LoVo (cell line): Measurements from ENCODE around the gene SIPA1L3.

Source experiments
- DNase-seq: peaks from one replicate; pipeline ENCODE4 v3.0.0-alpha.2; 2016; ENCODE audit warnings: low spot score

The SIPA1L3 gene

DNA sequence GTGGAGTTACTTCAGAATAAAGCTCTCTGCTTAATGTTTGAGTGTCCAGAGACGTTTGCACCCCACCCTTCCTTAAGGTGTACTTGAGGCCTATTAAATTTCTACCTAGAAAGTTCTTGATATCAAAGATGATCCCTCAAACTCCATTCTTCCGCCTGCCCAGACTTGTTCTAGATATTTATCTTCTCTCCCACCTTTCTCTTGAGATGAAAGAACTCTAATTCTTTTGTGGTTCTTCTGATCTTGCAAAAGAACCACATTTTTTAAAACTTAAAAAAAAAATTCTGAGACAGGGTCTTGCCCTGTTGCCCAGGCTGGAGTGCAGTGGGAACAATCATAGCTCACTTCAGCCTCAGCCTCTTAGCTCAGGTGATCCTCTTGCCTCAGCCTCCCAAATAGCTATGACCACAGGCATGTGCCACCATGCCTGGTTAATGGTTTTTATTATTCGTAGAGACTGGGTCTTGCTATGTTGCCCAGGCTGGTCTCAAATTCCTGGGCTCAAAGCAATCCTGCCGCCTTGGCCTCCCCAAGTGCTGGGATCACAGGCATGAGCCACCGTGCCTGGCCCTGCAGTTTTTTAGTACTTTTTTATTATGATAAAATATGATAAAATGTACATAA, 94.3 kb downstream of the SIPA1L3 start:
- DNase-seq = no peak

DNA sequence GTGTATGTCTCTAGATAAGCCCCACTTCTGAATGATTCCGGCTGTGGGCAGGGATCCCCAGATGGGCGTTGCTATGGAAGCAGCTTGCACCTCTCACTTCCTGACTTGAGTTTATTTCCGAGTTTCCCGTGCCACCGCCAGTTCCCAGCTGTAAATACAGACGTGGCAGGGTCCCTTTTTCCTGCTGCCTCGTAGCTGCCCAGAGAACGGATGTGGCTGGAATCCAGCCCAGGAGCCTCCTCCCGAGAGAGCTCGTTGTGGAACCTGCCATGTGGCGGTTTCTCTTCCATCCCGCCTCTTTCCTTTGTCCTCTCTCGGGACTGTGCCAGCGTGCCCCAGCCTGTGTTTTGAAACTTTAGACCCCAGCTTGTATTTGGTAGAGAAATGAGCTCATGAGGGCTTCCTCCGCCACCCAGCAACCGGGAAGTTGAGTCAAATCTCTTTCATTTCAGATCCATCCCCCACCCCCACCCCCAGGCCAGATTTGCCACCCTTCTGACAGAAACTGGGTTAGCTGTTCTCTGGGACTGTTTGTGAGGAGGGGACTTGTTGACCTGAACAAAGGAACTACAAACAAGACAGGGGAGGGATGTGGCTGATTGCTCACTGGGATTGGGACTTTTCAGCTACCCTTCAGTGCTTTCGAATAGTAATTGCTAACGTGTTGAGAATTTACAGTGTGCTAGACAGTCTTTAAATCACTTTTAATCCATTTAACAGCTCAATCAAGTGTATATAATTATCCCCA, 96.6 kb downstream of the SIPA1L3 start:
- no peak for DNase-seq

DNA sequence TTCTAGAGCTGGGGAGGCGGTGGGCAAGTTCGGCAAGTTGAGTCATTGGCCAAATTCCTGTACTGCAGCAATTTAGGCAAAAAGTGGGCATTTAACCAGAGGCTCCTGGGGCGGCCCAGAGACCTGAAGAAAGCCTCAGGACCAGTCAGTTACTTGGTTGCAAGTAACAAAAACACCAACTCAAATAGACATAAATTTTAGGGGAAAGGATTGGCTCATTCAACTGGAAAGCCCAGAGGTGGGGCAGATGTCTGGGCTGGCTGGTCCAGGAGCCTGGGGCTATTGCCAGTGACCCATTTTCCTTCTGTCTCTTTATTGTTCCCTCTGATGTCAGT, 97.1 kb downstream of the SIPA1L3 start:
- DNase-seq = no peak

DNA sequence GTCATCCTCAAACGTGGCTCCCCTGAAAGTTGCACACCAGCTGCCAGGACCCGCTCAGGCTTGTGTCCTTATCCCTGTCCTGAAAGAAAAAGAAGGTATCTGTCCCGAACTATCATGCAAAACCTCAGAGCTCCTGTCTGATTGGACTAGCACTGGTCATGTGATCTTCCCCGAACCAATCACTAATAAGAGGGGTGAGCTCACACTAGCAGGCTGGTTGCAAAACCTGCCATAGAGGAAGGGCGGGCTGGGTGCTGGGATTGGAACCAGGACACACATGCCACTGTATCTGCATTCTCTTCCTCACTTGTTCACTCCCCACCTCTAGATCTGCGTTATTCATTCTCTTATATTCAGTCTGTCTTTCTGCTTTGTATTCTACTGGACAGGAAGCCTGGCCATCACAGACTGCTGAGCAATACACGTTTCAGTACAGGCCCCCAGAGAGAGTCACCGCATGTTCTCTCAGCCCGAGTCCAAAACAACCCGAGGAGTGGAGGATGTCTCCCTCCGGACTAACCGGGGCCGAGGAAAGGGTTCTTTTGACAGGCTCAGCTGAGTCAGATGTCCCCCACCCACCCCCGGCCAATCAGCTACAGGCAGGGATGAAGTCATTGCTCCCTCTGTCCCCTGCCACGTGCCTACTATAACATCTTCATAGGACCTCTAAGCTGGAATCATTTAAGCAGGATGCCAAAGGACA, 97.7 kb downstream of the SIPA1L3 start:
- DNase-seq = no peak

DNA sequence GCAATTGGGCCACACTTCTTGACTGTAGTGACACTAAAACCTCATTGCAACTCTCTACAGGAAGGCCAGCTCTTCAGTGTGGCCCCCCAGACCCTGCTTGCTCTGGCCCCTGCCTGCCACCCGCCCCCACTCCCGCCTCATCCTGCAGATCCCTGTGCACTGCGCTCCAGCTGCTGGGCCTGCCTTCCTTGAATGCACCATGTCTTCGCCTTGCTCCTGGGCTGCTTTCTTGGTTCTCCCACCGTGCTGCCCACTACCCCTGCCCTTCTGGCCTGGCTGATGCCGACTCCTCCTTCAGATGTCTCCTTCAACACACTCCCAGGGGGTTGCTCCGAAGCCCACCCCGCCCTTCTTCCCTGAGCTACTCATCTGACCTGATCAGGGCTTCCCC, 98.2 kb downstream of the SIPA1L3 start:
- no peak for DNase-seq

DNA sequence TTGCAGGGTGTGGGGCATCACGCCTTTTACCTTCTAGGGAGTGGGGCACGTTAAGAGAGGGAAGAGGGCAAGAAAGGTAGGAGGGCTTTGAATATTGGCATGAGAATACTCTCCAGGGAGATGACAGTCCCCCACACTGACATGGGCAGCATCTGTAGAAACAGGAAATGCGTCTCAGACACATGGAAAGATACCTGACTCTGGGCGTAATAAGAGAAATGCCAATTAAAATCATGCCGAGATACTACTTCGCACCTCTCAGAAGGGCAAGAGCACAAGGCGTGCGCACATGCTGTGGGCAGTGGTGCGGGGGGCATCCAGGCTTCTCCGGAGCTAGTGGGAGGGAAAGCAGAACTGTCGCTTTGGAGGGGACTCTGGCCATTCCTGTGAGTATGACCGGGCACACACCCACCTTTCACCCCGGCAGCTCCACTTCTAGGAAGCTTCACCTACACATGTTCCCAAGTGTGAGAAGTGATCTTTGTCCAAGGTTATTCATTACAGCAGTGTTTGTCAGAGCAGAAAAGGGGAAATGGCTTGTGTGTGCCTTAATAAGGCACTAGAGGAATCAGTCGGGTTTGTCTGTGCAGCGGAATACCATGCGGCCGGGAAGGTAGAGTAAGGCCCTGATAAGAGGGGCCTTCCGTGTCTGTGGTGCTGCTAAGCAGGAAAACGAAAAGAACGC, 99.5 kb downstream of the SIPA1L3 start:
- DNase-seq = no peak

DNA sequence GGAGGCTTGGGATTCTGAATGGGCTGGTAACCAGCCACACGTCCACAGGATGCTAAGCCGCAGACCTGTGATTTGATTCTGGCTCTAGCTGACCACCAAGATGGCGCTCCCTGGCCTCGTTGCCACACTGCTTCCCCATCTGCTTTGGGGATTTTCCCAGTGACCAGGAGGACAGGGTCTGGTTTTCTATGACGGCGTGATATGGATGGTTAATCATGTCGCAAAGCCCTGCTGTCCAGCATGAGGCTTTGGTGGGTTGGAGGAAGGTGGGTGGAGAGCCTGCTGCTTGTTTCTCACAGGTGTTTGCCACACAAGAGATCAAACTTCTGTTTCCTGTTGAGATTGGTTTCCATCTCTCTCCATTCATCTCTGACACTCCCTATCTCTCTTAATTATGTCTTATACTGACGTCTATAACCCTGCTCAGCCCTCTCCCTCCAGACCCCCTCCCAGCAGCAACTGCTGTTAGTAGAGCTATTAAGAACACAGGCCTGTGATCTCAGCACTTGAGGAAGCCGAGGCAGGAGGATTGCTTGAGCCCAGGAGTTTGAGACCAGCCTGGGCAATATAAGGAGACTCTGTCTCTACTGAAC, 102.7 kb downstream of the SIPA1L3 start:
- no peak for DNase-seq

DNA sequence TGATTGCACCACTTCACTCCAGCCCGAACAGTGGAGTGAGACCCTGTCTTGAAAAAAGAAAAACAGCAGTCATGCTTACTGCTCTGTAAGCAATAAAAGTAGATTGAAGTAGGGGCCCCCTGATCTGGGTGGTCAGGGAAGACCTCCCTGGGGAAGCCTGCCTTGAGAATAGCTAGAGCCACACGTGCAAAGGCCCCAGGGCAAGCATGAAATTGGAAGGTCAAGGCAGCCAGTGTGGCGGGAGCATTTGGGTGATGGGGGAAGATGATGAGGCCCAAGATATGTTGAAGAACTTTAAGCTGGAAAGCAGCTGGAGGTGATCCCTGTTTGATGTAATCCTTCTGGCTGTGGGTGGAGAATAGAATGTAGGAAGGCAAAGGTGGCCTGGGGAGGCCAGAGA, 104.4 kb downstream of the SIPA1L3 start:
- DNase-seq = no peak

DNA sequence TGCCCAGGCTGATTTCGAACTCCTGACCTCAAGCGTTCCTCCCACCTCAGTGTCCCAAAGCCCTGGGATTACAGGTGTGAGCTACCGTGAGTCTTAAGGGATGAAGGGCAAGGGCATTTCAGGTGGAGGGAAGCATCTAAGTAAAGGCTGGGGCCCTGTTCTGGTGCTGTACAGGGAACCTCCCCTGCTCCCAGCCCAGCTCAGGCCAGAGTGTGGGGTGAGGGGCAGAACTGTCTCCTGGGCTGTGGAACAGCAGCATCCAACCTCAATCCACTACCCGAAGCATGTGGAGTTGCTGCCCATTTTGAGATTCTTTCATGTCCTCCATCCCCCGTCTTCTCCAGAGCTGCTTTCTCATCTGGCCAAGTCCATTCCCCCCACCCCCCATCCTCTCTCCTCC, 105.3 kb downstream of the SIPA1L3 start:
- DNase-seq = no peak

DNA sequence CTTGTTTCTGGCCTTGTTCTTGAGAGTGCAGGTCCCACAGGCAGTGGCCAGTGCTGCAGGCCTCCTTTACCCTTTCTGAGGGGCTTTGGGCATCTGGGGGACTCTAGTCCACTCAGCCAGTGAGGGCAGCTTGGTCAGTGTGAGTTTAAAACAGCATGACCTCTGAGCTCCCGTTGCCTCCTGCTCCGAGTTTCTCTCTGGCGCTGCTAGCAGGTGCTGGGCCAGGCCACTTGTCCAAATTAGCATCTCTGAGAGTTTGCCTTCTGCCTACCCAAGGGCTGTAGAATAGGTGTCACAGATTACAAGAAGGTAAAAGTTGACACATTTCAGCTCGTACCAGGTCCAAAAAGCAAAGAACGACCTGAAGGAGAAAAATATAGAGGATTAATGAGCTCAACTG, 105.9 kb downstream of the SIPA1L3 start:
- no peak for DNase-seq

DNA sequence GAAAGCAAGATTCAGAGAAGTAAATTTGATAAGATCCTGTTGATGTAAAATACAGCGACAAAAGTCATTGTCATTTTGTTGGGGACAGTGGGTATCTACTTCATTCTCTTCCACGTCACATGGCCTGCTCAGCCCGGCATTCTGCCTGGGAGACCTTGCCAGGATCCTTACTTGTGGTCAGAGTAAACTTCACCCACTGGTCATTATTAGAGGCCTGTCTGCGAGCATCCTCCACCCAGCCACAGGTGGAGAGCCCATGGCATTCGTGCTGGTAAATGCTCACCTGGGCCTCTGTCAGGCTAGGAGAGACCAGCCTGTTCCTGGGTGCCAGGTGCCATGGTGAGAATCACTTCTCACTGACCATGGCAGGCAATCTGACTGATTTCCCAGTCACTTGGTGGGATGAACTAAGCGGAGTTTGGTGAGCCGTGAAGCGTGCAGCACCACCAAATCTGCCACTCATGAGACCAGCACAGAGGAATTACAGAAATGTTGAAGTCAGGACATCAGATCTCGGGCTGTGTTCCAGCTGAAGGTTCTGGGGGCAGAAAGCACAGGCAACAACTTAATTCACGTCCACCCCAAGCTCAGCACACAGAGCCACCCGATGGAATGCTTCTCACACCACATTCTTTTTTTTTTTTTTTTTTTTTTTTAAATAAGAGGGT, 107.0 kb downstream of the SIPA1L3 start:
- DNase-seq = no peak

DNA sequence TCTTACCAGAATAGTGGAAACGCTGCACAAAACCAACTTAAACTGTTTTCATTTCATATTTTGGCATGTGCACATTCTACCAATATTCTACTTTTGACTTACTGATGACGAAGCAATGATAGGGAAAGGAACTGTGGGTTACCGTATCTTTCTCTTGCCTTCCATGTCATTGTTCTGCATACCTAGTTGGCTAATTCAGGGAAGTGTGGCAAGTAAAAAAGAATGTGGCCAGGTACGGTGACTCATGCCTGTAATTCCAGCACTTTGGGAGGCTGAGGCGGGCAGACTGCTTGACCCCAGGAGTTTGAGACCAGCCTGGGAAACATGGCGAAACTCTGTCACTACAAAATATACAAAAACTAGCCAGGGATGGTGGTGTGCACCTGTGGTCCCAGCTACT, 108.2 kb downstream of the SIPA1L3 start:
- DNase-seq = no peak

DNA sequence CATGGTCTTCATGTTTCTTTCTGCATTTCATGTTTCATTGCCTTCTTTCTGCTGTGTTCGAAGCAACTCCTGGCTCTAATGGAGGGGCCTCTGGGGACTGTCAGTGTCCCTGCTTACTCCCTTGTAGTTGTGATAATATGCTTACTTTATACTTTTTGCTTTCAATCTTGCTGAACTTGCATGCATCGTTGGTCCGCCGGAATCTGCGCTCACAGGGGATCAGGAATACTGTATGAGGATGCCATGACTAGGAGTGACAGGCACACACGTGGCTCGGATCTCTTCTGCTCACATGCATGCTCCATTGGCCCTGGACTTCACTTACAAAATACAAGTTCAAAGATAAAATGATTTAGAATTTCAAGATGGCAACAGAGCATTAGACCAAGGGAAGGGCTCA, 108.8 kb downstream of the SIPA1L3 start:
- no peak for DNase-seq

DNA sequence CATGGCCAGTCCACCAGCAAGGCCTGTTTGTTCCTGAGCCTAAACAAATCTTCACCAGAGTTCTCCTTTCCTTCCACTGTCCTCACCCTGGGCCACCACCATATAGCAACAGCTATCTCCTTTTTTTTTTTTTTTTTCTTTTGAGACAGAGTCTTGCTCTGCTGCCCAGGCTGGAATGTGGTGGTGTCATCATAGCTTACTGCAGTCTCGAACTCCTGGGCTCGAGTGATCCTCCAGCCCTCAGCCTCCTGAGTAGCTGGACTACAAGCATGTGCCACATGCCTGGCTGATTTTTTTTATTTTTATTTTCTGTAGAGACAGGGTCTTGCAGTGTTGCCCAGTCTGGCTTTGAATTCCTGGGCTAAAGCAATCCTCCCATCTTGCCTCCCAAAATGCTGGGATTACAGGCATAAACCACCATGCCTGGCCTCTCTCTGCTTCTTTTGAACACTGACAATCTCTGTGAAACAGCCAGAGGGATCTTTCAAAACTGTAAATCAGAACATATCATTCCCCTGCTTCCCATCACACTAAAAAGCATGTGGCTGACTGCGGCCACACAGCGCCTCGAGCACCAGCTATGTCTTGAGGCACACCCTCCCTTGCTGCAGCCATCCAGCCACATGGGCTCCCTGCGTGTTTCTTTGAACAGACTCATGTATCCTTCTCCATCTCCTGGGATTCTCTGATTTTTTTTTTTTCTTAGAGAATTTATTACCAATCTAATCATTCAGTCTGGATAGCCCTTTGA, 110.6 kb downstream of the SIPA1L3 start:
- DNase-seq = no peak

DNA sequence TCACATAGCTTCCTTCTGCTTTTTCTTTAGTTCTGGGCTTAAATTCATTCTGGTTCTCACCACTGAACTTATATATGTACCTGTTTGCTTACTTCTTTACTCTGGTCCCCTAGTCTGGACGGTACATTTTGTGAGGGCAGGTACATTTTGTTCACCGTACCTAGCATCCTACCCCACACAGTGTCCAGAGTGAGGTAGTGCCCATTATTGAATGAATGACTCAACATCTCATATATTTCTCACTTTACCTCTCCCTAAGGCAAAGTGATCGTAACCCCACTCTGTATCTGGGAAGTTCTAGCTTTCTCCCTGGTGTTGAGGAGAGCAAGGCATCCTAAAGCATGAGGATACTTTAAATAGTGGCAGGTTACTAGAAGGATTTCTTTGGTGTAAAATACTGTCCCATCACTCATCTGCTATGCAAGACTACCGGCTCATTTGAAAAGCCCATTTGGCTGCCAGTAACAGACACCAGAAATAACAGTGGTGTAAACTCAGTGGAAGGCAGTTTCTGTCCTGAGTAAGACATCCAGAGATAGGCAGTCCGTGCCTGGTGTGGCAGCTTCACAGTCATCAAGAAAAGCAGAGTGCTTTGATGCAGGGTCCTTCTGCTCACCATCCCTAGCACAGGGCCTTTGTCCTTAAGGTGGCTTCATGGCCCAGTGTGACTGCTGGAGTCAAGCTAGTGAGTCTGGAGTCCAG, 111.8 kb downstream of the SIPA1L3 start:
- DNase-seq = no peak

DNA sequence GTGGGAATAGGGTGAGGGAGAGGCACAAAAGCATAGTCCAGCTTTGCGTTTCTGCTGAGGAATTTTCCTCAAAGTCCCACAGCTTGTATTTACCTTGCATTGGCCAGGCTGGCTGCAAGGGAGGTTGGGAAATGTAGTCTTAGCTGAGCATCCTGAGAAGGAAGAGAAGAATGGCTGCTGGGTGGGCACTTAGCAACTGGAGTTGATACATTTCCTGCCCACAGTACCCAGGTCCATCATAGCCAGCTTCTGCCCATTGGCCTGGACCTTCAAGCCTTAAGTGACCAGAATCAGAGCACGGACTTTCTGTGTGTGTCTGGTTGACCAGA, 112.4 kb downstream of the SIPA1L3 start:
- DNase-seq = no peak

DNA sequence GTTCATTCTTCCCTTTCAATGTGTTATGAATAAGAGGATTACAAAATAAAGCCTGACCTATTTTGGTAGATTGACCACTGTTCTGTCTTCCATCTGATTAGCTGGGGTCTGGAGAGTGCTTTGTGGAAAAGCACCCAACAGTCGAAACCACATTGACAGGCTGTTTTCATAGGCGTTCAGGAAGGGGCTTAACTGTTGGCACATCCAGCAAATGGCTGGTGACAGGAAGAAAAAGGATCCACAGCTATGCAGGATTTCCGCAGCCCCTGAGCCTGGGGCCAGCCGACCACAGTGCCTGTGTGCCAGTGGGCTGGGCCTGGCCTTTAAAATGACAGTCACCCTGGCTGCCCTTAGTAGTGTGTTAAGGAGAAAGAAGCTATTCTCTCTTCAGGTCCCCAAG, 113.3 kb downstream of the SIPA1L3 start:
- no peak for DNase-seq

DNA sequence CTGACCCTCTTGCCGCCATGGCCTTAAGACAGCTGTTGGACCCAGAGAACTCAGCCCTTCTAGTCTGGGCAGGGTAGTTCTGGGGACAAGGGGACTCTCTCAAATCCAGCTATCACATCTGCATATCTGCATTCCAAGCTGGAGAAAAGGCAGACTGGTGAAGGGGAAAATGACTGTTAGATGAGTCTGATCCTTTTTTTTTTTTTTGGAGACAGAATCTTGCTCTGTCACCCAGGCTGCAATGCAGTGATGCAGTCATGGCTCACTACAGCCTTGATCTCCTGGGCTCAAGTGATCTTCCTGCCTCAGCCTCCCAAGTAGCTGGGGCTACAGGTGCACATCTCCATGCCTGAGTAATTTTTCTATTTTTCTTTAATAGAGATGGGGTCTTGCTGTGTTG, 114.3 kb downstream of the SIPA1L3 start:
- no peak for DNase-seq

DNA sequence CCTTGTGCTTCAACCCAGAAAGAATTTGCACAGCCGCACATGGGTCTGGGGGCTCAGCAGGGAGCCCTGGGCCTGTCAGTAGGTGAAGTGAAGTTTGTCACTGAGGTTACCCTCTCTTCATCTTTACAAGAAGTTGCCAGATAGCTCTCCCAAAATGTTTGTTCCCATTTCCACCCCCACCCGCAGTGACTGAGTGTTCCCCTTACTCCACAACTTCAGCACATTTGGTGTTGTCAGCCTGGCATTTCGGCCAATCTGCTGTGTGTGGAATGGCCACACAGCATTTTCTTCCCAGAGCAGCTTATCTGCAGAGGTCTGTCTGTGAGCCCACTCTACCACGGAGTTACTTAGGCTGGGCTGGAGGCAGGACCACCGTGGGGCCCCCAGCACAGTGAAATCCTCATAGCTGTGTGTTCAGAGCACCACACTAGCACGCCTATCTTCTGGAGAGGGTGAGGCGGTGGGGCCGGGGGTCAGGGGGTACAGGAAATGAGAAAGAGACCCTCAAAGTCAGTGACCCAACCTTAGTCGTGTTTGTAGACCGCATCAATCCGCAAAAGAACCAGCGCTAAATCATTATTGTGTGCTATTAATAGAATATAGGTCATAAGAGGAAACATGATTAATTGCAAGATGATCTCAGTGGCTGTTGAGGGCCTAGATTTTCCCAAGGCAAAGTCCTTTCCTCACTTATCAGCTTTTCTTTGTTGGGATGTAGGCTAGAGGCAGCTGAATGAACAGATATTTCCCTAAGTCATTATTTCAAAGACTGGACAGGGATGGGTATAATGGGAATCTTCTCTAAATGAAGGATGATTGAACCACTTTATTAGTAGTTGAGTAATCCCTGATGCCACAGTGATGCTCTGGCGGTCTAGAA, 116.0 kb downstream of the SIPA1L3 start:
- no peak for DNase-seq
